GM21423 (cell line): Measurements from ENCODE around the gene DAPK1.

ENCODE experiments used
- ATAC-seq: cut with Tn5 transposase; IDR thresholded peaks from one replicate; pipeline ENCODE4 v1.9.1; 2021; ENCODE audit warnings: mild to moderate bottlenecking, moderate library complexity; ENCODE audit not compliant: unreplicated experiment

The DAPK1 gene

DNA sequence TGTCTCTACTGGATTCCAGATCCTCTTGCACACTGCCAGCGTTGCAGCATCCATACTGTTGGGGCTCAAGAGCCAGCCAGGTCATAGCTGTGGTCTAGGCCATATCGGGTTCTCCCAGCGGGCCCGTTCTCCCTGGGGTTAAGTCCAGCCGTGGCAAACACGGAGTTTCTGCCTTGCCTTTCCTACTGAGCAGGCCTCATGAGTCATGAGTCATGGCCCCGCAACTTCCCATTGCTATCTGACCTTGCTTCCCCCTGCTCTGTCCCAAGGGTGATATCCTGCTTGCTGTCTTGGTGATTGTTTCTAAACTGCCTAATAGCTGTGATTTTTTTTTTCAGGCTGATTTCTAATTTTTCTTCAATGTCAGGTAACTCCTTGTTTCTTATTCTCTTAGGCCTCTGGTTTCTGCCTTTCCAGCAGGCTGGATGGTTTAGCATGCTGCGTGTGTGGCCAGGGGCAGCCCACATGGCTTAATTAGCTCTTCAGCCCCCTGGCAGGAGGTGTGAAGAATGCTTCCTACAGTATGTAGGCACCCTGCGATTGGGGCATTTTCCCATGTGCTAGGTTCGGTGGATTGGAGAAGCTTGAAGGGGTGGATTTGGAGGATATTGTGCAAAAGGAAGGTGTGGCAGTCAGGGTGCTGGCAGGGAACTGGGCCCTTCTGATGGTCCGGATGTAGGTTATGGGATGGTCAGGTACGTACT is 18.7 kb downstream of the DAPK1 start:
- ATAC-seq = no peak

DNA sequence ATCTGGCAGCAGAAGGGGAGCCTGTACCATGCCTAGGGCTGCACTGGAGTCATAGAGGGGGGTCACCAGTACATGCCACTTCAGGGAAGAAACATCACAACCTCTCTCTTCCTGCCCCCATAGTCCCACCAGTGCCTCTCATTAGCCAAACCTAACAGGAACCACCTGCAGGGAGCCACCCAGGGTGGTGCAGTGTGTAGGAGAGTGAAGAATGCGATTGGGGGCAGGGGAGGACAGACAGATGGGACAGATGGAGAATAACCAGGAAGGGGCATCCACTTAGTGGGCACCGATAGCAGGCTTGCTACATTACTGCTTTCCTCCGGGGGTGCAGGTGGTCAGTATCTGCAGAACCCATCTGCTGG is 19.2 kb downstream of the DAPK1 start:
- ATAC-seq = no peak

DNA sequence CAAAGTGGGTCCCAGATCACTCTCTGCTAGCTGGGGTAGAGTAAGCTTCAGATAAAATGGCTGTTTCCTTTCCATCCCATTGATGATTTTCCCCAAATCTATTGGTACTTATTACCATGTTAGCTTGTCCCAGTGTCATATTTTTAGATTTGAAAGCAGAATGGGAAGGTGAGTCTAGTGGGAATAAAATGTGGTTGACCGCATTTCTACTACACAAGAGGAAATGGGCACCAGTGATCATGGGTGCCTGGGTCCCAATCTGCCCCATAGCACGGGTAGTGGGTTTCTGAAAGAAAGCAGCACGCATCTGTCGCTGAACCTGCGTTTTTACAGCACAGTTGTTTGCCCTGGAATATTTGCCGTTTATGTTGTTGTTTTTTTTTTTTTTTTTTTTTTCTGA is 20.1 kb downstream of the DAPK1 start:
- ATAC-seq = no peak

DNA sequence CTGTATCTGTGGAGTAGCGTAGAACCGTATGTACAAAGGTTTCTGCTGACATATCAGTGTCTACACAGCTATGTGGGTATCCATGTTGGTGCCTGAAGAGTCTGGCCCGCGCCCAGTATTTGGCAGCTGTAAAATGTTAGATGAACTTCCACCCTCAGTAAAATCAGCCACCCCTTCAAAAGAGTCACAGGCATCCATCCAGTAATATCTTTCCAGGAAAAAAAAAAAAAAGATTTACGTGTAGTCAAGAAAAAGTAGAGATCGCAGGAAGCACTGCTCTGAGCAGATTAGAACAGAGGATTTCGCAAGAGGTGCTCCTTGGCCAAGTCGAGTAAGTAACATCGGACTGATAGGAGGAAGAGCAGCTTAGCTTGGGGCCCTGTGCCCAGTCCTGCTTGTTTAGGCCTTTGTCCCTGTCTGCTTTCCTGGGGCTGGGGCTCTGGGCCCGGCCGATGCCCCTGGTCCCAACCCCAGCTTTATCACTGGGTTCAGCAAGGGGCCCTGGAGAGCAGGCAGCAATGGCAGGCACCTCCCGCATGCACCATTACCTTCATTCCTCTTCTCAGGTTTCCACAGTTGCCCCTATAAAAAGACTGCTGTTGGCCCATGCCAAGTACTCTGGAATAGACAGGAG is 21.2 kb downstream of the DAPK1 start:
- ATAC-seq = no peak

DNA sequence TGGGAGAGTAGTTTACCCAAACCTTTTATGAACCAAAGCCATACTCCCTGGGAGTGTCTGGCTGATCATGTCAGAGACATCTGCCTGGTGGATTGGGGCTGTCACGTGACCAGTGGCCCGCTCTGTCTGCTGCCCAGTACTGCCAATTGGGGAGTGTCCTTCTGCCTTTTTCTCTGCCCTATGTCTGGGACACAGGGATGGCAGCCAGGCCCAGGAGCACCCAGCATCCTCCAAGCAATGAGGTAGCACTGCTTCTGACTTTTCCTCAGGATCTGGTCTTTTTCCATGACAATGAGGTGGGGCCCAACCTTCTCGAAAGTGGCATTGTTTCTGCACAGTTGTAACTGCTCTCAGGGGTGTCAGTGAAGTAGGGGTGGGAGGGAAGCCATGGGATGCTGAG is 21.8 kb downstream of the DAPK1 start:
- no peak for ATAC-seq

DNA sequence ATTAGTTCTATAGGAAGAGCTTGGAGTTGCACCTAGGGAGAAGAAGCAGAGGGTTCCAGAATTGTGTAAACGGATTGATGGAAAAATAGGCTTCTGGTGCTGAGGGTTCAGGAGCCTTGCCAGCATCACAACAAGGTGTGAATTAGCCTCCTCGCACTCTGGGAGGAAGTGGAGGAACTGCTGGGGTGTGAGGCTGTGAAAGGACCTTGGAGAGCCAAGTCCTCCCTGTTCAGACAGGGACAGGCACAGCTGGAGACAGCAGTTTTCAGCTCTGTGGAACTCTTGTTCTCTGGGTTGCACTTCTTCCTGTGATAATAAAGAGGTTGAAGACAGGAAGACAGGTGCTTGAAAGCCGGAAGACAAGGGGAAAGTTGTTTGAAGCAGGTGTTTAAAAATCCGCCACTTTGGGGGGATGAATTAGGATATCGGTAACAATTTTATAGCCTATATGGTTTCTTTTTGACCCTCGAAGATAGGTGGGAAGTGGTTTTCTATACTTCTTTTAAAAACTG is 22.6 kb downstream of the DAPK1 start:
- no peak for ATAC-seq

DNA sequence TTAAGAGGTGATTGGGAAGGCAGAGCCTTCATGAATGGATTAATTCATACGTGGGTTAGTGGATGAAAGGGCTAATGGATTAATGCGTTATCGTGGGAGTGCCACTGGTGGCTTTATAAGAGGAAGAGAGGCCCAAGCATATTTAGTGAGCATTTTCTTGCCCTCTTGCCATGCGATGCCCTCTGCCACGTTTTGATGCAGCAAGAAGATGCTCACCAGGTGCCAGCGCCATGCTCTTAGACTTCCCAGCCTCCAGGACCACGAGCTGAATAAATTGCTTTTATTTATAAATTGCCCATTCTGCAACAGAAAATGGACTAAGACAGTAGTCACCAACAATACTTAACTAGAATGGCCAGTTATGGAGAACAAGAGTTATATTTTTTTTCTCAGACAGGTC is 24.2 kb downstream of the DAPK1 start:
- no peak for ATAC-seq

DNA sequence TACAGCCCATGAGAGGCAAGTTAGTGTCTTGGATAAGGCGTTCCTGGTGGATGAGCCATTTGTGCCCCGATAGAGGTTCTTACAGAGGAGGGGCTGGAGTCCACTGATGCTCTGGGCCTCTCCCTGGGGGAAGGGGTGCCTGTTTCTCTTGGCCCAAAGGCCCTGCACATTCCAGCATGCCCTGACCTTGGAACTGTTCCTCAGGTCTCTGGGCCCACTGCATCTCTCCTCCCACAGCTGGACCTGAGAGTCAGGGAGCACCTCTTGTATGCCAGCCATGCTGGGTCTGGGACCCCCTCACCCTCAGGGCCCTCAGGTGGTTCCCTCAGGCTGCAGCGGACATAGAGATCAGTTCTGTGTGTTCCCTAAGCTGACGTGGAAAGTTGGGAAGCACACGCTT is 26.4 kb downstream of the DAPK1 start:
- ATAC-seq = no peak

DNA sequence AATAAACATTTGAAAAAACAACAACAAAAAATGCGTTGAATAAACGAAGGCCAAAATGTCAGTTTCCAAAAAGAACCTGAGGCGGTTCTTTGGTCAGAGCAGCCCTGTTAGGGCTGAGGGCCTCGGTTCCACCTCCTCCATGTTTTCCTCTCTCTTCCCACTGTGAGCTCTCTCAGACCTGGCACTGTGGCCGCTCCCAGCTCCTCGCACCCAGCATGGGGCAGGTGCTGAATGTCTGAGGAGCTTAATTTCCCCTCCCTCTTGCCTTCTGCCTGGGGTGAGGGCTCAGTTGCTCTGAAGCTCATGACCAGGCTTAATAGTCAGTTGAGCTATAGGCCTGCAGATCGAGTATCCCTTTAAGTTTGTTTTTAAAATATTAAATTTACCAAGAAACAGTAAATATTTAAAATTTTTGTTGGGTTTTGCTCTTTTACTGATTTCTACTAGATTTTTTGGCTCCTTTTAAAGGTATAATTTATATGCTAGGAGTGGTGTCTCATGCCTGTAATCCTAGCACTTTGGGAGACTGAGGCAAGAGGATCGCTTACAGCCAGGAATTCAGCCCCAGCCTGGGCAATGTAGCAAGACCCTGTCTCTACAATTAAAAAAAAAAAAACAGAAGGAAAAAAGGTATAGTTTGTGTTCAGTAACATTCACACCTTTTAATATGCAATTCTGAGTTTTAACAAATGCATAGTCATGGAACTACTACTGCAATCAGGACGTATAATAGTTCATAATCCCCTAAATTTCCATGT is 28.1 kb downstream of the DAPK1 start:
- no peak for ATAC-seq

DNA sequence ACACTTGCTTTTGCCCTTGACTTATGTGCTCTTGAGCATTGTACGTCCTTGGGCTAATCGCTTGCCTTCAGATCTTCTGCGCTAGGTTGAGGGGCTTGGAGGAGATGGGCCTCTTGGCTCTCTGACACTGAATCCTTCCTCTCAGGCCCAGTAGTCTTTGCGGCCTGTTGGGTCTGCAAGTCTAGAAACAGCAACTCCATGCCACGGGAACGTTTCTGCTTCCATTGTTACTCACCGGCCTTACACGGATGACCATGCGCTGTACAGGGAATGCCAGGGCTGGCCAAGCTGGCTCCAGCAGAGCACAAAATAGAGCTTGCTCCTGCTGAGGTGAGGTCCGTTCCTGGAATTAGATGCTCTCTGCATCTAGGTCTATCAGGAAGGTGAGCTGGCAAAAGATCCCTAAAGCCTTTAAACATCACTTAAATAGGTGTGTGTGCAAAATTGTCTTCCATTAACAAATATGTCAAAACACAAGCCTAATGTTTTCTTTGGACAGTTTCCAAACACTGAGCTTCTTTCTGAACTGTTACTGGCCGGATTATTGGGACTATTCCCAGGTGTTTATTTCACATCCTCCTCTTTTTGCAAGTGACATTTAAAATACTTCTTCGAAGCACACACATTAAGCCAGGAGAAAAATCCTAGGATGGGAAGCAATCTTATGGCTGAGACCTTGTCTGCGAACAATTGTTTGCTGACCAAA is 29.7 kb downstream of the DAPK1 start:
- no peak for ATAC-seq

DNA sequence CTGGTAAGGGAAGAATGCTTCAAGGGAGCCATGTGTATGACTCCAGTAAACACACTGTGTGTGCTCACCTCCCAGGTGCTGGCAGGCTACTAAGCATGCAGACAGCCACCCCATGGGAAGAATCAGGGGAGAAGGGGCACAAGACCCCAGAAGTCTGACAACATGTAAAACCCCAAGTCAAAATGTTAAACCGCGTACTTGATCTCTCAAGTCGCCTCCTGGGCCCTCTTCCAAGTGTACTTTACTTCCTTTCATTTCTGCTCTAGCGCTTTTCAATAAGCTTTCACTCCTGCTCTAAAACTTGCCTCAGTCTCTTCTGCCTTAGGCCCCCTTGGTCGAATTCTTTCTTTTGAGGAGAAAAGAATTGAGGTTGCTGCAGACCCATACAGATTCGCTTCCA is 31.3 kb downstream of the DAPK1 start:
- ATAC-seq = no peak

DNA sequence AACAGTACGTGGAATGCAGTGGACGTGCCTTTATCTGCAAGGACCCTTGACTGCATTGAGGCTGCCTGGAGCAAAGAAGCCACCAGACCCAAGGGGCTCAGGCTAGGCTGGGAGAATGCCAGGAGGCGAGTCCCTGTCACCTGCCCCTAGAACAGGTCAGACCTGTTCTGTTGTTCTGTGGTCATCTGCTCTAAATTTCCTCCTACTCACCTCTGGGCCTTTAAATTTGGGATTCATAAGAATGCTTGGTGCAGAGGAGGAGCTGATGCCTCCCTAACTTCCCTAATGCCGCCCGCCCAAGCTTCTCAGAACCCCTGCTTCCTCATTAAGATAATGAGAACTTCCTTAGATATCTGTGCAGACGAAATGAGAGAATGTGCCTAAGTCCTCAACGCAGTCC is 32.0 kb downstream of the DAPK1 start:
- no peak for ATAC-seq

DNA sequence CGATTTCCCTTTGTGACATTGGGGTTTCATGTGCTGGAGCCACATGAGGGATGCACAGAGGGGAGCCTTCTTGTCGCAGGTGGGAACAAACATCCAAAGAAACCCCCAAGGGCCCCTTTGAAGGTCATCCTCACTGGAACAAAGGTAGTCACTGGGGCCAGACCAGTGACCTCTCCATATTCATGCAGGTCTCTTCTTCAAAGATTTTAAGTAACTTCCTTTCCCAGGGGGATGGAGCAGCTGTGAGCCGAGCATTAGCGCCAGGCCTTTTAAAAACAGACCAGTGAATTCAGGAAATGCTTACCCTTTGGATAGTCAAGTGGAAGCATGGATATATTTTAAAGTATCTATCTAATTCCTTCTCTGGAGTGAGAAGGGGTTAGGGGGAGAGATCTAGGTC is 33.0 kb downstream of the DAPK1 start:
- no peak for ATAC-seq

DNA sequence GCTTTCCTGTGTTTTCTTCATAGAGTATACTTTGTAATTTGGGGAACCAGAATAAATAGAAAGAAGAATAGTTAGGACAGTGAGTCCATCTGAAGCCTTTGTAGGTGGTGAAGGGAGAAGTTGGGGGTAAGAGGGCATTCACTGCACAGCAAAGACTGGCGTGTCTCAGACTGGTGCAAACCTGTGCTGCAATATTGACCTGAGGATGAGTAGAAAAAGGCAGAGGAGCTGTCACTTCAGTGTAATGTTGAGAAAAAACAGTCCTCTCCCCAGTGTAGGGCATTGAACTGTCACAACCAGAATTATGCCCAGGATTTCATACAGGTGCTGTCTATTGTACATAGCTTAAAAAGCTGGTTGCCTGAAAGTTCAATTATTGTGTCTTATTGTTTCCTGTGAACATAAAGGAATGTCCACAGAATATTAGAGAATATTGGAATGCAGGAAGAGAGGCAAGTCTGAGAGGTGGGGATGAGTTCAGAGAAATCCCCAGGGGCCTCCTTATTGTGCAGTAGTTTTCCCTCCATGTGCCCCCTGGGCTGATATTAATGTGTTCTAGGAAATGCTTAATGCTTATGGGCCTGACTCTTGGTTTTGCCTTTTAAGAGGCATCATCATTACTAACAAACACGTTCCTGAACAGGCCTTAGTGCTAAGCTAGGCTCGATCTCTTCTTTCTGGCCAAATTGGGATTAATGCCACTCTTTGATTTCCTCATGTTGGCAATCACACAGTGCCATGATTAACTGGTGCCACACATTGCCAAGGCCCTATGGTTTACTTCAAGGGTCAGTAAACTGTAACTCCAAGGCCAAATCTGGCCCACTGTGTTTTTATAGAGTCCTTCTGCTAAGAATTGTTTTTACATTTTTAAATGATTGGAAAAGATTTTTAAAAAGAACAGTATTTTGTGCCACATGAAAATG is 34.0 kb downstream of the DAPK1 start:
- ATAC-seq = no peak

DNA sequence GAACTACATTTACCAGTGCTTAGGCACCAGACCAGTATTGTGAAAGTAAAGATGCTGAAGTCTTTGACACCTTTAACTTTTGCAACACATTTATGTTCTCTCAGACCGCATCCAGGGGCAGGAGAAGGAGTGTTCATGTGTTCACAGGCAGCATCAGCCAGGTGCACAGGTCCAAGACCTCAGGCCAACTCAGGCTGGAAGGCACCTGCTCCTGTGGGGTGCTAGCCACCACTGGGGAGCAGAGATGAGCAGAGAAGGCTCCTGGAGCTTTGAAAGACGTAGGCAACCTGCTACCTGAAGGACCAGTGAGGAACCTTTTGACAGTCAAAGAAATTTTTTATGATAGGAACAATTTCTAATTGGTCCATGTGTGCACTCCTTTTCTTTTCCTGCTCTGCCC is 35.6 kb downstream of the DAPK1 start:
- ATAC-seq = no peak

DNA sequence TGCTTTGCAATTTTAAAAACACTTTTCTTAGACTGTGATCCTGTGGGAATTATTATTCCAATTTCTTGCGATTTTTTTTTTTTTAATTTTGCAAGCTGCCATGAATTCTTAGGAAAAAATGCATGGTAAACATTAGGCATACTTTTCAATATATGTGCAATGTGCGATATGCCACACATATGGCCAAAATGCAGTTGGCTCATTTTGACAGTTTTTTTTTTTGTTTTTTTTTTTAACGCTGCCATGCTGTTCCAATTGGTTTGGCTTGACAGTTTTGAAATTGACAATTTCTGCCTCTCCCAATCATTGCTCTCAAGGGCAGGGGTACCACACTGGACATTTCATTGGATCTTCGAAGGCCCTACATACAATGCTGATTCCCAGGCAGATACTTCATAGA is 36.4 kb downstream of the DAPK1 start:
- no peak for ATAC-seq

DNA sequence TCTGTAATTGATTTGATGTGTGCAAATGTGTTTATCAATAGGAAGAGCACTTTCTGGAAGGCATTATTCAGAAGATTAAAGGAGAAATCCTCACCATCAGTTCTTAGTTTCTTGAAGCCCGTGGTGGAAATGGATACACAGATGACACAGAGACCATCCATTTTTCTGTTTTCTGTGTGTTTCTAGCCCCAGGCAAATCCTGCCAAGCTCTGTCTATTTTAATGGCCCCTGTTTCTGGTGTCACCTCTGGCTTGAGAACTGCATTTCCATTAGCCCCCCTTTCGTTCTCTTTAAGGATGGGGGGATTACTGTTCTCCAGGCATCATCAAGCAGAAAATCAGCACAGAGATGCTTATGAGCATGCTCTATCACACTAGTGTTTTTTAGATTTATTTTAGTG is 37.3 kb downstream of the DAPK1 start:
- ATAC-seq = no peak

DNA sequence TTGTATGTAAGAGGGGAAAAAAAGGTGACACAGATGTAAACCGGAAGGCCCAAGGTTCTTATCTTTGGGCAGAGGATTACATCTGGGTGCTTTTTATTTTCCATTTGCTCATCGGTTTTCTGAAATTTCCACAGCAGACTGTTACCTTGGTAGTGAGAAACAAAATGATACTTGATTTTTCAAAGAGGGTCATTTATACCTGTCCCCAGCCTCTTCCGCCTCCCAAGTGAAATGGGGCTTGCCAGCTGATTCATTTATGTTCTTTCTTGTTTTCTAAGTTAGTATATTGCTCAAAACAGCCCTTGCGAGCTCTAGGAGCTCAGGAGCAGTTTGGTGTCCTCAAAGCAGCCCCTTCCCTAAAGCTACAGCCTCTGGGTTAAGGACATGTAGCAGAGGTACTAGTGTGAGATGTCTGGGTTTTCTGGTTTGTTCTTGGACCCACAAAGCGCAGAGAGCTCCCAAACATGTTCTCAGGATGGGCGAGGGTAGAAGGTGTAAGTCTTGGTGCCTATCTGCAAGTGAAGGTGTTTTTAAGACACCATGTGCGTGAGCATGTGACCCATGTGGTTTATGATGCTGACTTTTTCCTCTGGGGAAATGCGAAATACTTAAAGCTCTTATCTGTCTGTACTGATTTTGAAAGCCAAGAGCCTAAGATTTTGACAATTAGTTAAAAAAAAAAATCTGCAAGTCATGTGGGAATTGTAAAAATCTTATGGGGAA is 38.3 kb downstream of the DAPK1 start:
- ATAC-seq = peak; percentile 58

DNA sequence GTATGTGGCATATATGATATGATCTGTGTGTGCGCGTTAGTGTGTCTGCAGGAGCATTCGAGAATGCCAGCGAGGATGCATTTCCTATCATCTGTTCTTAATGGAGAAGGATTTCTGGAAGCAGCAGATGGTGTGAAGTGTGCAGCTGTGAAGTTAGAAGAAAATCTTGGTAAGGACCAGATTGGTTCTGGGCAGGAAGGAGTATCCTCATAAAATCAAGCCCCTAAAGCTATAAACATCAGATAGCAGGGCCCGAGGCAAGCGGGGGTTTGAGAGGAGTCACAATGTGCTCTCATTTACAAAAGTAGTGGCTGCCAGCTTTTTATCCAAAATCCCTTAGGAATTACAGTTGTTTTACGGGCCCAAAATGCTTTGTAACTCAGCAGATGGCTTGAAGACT is 40.0 kb downstream of the DAPK1 start:
- ATAC-seq = no peak
